HG02870 (cell line): ENCODE data around the gene BICC1.

Experiments
- ATAC-seq: cut with Tn5 transposase; IDR thresholded peaks from one replicate; pipeline ENCODE4 v1.9.1; 2021; ENCODE audit warnings: mild to moderate bottlenecking, moderate library complexity; ENCODE audit not compliant: unreplicated experiment

The BICC1 gene

GRCh38 chr10:58645416-58646146 lies 132.9 kb downstream of the BICC1 start:
- ATAC-seq: no peak

- no peak for ATAC-seq
Measured at GRCh38 chr10:58647376-58648112, 134.9 kb downstream of the BICC1 start.

- ATAC-seq: no peak
Measured at GRCh38 chr10:58648131-58648530, 135.5 kb downstream of the BICC1 start.

- no peak for ATAC-seq
Measured at GRCh38 chr10:58651040-58651439, 138.4 kb downstream of the BICC1 start.

- no peak for ATAC-seq
Measured at GRCh38 chr10:58651742-58652141, 139.1 kb downstream of the BICC1 start.

GRCh38 chr10:58653139-58653538 lies 140.5 kb downstream of the BICC1 start:
- no peak for ATAC-seq

GRCh38 chr10:58660575-58661255 lies 148.0 kb downstream of the BICC1 start:
- ATAC-seq: no peak

- no peak for ATAC-seq
Measured at GRCh38 chr10:58661336-58661735, 148.7 kb downstream of the BICC1 start.

- no peak for ATAC-seq
Measured at GRCh38 chr10:58661902-58662301, 149.2 kb downstream of the BICC1 start.

- ATAC-seq: no peak
Measured at GRCh38 chr10:58662314-58662713, 149.6 kb downstream of the BICC1 start.

GRCh38 chr10:58665361-58665760 lies 152.7 kb downstream of the BICC1 start:
- no peak for ATAC-seq

- no peak for ATAC-seq
Measured at GRCh38 chr10:58666024-58666423, 153.4 kb downstream of the BICC1 start.

GRCh38 chr10:58667658-58668310 lies 155.1 kb downstream of the BICC1 start:
- no peak for ATAC-seq

- ATAC-seq: no peak
Measured at GRCh38 chr10:58672845-58673244, 160.2 kb downstream of the BICC1 start.

- ATAC-seq: no peak
Measured at GRCh38 chr10:58674251-58674650, 161.6 kb downstream of the BICC1 start.

- no peak for ATAC-seq
Measured at GRCh38 chr10:58675321-58675720, 162.6 kb downstream of the BICC1 start.

GRCh38 chr10:58691528-58691927 lies 178.9 kb downstream of the BICC1 start:
- ATAC-seq: no peak

- no peak for ATAC-seq
Measured at GRCh38 chr10:58693919-58694318, 181.2 kb downstream of the BICC1 start.

GRCh38 chr10:58695022-58695421 lies 182.3 kb downstream of the BICC1 start:
- no peak for ATAC-seq

GRCh38 chr10:58696736-58697135 lies 184.1 kb downstream of the BICC1 start:
- no peak for ATAC-seq

GRCh38 chr10:58697691-58698090 lies 185.0 kb downstream of the BICC1 start:
- ATAC-seq: no peak
